Measurements from ENCODE around the gene RHOXF1.
"Not testable (repeated sequence)": the region's sequence is repeated elsewhere in the genome, so short reads cannot be mapped to it uniquely, and the experiment has no call there.

The RHOXF1 gene

GRCh38 chrX:120140293-120140981 lies 24.7 kb upstream of the RHOXF1 start:
- no peak overlapping the region for H3K4me3 ChIP-seq (ENCODE audit: low read depth, low read length)
- TF ChIP-seq CTCF (conservative IDR thresholded peaks at IDR 0.05; ENCODE audit: low read depth, low read length), result no peak
- no peak for DNase-seq (ENCODE audit: low read depth)

- DNase-seq (ENCODE audit: low read depth), result no peak
These were observed 21.7 kb upstream of the RHOXF1 start for GRCh38 chrX:120137439-120137838.

GRCh38 chrX:120136840-120137239 lies 21.1 kb upstream of the RHOXF1 start:
- H3K4me3 ChIP-seq (ENCODE audit: low read depth, low read length), result no peak overlapping the region
- no peak for DNase-seq (ENCODE audit: low read depth)
- no peak for TF ChIP-seq CTCF (conservative IDR thresholded peaks at IDR 0.05; ENCODE audit: low read depth, low read length)

More at GRCh38 chrX:120137439-120137838, 21.7 kb upstream of the RHOXF1 start:
- no peak overlapping the region for H3K4me3 ChIP-seq (ENCODE audit: low read depth, low read length)
- no peak for TF ChIP-seq CTCF (conservative IDR thresholded peaks at IDR 0.05; ENCODE audit: low read depth, low read length)

GRCh38 chrX:120136128-120136527 lies 20.4 kb upstream of the RHOXF1 start:
- no peak for DNase-seq (ENCODE audit: low read depth)
- no peak overlapping the region for H3K4me3 ChIP-seq (ENCODE audit: low read depth, low read length)
- no peak for TF ChIP-seq CTCF (conservative IDR thresholded peaks at IDR 0.05; ENCODE audit: low read depth, low read length)

- DNase-seq (ENCODE audit: low read depth); H3K4me3 ChIP-seq (ENCODE audit: low read depth, low read length): not testable (repeated sequence)
These were observed 12.7 kb upstream of the RHOXF1 start for GRCh38 chrX:120128306-120128846.

GRCh38 chrX:120125444-120125843 lies 9.7 kb upstream of the RHOXF1 start:
- no peak overlapping the region for H3K4me3 ChIP-seq (ENCODE audit: low read depth, low read length)
- no peak for TF ChIP-seq CTCF (conservative IDR thresholded peaks at IDR 0.05; ENCODE audit: low read depth, low read length)
- DNase-seq (ENCODE audit: low read depth), result peak; percentile 4

GRCh38 chrX:120120223-120120622 lies 4.5 kb upstream of the RHOXF1 start:
- DNase-seq (ENCODE audit: low read depth), result peak; percentile 7
- no peak for TF ChIP-seq CTCF (conservative IDR thresholded peaks at IDR 0.05; ENCODE audit: low read depth, low read length)

More at GRCh38 chrX:120120223-120120622, 4.5 kb upstream of the RHOXF1 start:
- H3K4me3 ChIP-seq (ENCODE audit: low read depth, low read length), result no peak overlapping the region
